Adrenal gland (tissue), 5 donors: ENCODE data around the gene KIRREL3.

Source experiments
- CTCF ChIP-seq, 6 experiments: fragments of 450-650 bp in 4 of 6; fragments of 200-600 bp in 2 of 6; sonication (generic) in 1 of 6; IDR thresholded peaks; 1 replicate in 5 of 6; 2 replicates in 1 of 6; pipeline versions ENCODE4 v1.5.1 to v1.8.0; 2016 to 2021; ENCODE audit warnings: antibody characterized with exemption in 6 of 6, mild to moderate bottlenecking in 2 of 6, moderate library complexity in 1 of 6
- POLR2A ChIP-seq, 2 donors: fragments of 450-650 bp; IDR thresholded peaks; one replicate each; pipeline ENCODE4 v1.6.1; 2017; ENCODE audit warnings: antibody characterized with exemption in 2 of 2, mild to moderate bottlenecking in 2 of 2, moderate library complexity in 1 of 2
- donor health status: DM: no; HTN: no; CAD: no.

DNA sequence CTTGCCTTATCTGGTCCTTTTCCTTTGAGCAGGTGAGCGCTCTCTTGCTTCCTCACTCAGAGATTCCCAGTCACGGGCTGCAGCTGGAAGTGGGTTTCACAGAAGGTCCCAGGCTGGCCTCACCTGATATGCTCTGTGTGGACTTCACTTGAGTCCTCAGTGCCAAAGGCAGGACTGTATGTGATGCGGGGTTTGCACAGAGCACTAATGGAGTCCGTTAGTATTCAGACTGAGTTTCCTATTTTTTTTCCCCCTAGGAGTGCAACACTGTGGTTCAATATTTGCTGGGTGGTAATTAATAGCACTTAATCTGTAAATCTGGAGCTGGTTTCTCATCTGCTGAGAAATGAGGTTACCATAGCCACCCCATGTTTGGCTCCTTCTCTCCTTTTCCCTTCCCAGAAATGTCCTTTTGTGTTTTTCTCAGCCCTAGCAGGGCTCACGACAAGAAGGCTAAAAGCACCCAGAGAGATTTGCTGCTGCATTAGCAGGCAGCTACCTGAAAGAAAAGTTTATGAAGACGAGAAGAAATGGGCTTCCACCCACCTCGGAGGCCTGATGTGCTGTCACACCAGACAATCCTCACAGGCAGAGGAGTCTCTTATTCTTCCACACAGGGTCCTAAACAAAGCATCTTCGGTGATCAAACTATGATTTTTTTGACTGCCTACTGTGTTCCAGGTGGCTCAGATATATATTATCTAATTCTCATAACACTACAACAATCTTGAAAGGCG is 262.1 kb downstream of the KIRREL3 start:
- TF ChIP-seq CTCF (IDR thresholded peaks at IDR 0.05), result no peak
- TF ChIP-seq POLR2A (IDR thresholded peaks at IDR 0.05), result no peak
